BLaER1 (cell line): Measurements from ENCODE around the gene DAZAP1.
"Not testable (repeated sequence)": the region's sequence is repeated elsewhere in the genome, so short reads cannot be mapped to it uniquely, and the experiment has no call there.

Experiments
- H3K27ac ChIP-seq: shearing (Covaris generic); formaldehyde crosslinking; 2 replicates; pipeline ENCODE4 v1.8.1; 2022
- H3K27me3 ChIP-seq: shearing (Covaris generic); formaldehyde crosslinking; 2 replicates; pipeline ENCODE4 v1.8.1; 2022
- H3K36me3 ChIP-seq: shearing (Covaris generic); formaldehyde crosslinking; 2 replicates; pipeline ENCODE4 v1.8.1; 2022
- H3K4me1 ChIP-seq: shearing (Covaris generic); formaldehyde crosslinking; 2 replicates; pipeline ENCODE4 v1.8.1; 2022
- H3K4me2 ChIP-seq: shearing (Covaris generic); formaldehyde crosslinking; 2 replicates; pipeline ENCODE4 v1.8.1; 2022
- H3K4me3 ChIP-seq: shearing (Covaris generic); formaldehyde crosslinking; 2 replicates; pipeline ENCODE4 v1.8.1; 2022
- H3K9ac ChIP-seq: shearing (Covaris generic); formaldehyde crosslinking; 2 replicates; pipeline ENCODE4 v1.8.1; 2022
- H3K9me3 ChIP-seq: shearing (Covaris generic); formaldehyde crosslinking; 2 replicates; pipeline ENCODE4 v1.8.1; 2022
- H4K20me1 ChIP-seq: shearing (Covaris generic); formaldehyde crosslinking; 2 replicates; pipeline ENCODE4 v1.8.1; 2022
- Cebpa-rat ChIP-seq: shearing (Covaris generic); IDR thresholded peaks from 2 replicates; pipeline ENCODE4 v1.8.1; 2022

DAZAP1 gene

DNA sequence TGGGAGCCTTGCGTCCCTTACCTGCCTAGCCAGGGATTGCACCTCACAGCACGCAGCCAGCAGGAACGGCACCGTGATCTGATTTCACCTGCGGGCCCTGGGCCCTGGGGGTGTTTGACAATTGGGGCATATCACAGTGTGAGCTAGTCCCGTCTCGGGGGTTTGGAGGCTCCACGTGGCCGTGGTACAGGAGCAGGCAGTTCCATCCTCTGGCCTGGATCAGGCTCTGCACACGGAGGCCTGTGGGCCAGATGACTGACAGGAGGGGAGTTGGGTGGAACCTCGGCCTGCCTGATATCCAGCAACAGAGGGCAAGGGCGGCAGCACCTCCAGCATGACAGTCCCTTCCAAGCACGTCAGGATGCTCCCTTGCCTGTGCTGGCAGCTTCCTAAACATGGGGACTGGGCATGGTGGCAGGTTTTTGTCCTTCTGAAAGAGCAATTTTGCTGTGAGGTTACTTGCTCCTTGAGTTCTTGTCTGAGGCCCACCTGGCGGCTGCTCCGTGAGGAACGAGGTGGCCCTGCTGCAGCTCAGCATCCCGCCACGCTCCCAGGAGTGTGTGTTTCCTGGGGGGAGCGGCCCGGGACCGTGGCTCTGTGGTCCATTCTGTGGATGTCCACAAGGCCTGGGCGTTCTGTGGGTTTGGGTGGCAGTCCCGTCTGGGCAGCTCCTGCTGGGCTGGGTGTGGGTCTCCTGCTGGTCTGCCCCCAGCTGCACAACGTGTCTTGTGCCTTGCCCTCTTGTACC, 24.5 kb downstream of the DAZAP1 start:
- Histone ChIP-seq H3K9ac (no peak overlapping the region), H3K27ac (no peak overlapping the region), H3K36me3 (peaks cover 77% of the 10 kb centered on the region), H3K4me3 (no peak overlapping the region), H3K9me3 (no peaks in the 10 kb centered on the region), H4K20me1 (peaks cover 99% of the 10 kb centered on the region), H3K4me1 (peaks cover 50% of the 10 kb centered on the region), H3K4me2 (no peak overlapping the region), H3K27me3 (no peaks in the 10 kb centered on the region)
- TF ChIP-seq Cebpa-rat = no peak

DNA sequence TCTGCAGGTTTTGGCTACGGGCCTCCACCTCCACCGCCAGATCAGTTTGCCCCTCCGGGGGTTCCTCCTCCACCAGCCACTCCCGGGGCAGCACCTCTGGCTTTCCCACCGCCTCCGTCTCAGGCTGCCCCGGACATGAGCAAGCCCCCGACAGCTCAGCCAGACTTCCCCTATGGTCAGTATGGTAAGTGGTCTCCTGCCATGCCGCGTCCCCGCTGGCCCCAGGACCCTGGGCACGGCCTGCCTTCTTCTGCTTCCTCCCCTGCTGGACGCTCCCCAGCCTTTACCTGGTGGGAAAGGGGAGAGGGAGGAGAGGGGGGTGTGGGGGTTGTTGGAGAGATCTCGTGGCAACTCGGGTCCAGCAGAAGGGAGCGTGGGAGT, 25.1 kb downstream of the DAZAP1 start:
- no peak overlapping the region for H3K9ac ChIP-seq
- no peak for TF ChIP-seq Cebpa-rat
- peaks cover 50% of the 10 kb centered on the region for H3K4me1 ChIP-seq
- H4K20me1 ChIP-seq = peaks cover 99% of the 10 kb centered on the region
- no peaks in the 10 kb centered on the region for H3K9me3 ChIP-seq
- H3K4me3 ChIP-seq = no peak overlapping the region
- no peaks in the 10 kb centered on the region for H3K27me3 ChIP-seq
- H3K36me3 ChIP-seq = peaks cover 77% of the 10 kb centered on the region
- H3K27ac ChIP-seq = no peak overlapping the region
- no peak overlapping the region for H3K4me2 ChIP-seq

DNA sequence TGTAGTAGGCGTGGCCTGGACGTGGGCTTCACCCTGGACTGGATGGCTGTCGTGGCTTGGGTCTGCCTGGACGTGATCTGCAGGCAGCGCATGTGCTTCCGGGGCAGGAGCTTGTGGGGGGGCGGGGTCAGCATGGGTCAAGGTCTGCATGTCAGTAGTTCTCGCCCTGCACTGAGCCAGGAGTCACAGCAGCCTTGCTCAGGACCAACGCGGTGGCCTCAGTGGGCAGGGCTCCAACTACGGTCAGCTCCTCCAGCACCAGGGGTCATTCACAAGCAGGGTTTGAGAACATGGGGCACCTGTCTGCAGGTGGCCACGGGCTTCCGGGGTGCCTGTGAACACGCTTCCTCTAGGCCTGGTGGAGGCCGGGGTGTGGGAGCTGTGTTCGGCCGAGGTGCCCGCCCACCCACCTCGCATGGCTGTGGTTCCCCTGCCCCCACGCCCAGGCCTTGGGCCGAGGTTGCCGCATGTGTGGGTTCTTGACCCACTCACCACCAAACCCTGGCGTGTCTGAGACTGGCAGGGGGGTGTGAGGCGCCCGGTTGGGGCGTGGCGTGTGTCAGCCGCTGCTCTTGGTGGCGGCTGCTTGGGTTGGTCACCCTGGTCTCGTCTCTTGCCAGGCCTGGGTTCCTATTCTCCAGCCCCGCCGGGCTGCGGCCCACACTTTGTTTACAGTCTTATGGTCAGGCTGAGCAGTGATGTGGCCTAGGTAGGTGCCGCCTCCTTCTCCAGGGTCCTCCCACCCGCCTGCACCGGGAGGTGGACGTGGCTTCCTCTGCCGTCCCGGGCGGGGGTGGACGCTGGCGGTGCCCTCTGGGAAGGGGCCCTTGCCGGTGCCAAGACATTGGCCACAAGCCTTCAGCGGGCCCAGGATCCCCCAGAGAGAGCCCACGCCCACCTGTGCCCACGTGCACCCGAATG, 26.0 kb downstream of the DAZAP1 start:
- Histone ChIP-seq H3K9ac (no peak overlapping the region), H4K20me1 (peaks cover 92% of the 10 kb centered on the region), H3K27ac (no peak overlapping the region), H3K4me3 (no peak overlapping the region), H3K36me3 (peaks cover 74% of the 10 kb centered on the region), H3K4me2 (no peak overlapping the region), H3K9me3 (no peaks in the 10 kb centered on the region), H3K4me1 (peaks cover 46% of the 10 kb centered on the region), H3K27me3 (no peaks in the 10 kb centered on the region)
- no peak for TF ChIP-seq Cebpa-rat

DNA sequence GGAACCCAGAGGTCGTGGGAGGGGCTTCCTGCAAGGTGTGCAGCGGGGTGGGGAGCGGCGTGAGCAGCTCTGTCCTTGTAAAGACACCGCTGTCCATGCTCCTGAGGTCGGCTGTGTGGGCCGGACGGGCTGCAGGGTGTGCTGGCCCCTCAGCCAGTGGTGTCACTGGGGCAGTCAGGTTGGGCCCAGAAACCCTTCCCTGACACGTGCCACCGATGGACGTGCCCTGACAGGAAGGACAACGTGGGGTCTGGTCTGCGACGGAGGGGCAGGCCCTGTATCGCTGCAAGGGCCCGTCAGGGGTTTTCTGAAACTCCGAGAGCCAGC, 26.6 kb downstream of the DAZAP1 start:
- Histone ChIP-seq H3K36me3 (peaks cover 68% of the 10 kb centered on the region), H3K4me3 (no peak overlapping the region), H3K4me1 (peaks cover 40% of the 10 kb centered on the region), H3K4me2 (no peak overlapping the region), H3K27ac (no peak overlapping the region; the same call in 1 of the 2 replicates), H3K9ac (no peak overlapping the region), H3K9me3 (no peaks in the 10 kb centered on the region), H3K27me3 (no peaks in the 10 kb centered on the region), H4K20me1 (peaks cover 92% of the 10 kb centered on the region)
- no peak for TF ChIP-seq Cebpa-rat

DNA sequence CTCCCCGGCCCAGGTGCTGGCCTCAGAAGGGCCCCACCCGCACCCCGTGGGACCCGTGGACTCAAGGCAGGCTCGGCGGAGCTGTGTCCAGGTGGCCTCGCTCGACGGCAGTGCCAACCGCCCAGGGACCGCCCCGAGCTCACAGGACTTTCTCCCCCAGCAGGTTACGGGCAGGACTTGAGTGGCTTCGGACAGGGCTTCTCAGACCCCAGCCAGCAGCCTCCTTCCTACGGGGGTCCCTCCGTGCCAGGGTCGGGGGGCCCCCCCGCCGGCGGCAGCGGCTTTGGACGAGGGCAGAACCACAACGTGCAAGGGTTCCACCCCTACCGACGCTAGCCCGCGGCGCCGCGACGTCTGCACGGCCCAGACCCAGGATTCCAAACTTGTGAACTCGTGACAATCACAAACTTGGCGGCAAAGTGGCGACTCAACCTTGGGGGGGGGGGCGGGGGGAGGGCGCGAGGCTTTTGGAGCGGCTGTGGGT, 27.2 kb downstream of the DAZAP1 start:
- no peak overlapping the region for H3K9ac ChIP-seq
- peaks cover 66% of the 10 kb centered on the region for H3K36me3 ChIP-seq
- H4K20me1 ChIP-seq = peaks cover 92% of the 10 kb centered on the region

DNA sequence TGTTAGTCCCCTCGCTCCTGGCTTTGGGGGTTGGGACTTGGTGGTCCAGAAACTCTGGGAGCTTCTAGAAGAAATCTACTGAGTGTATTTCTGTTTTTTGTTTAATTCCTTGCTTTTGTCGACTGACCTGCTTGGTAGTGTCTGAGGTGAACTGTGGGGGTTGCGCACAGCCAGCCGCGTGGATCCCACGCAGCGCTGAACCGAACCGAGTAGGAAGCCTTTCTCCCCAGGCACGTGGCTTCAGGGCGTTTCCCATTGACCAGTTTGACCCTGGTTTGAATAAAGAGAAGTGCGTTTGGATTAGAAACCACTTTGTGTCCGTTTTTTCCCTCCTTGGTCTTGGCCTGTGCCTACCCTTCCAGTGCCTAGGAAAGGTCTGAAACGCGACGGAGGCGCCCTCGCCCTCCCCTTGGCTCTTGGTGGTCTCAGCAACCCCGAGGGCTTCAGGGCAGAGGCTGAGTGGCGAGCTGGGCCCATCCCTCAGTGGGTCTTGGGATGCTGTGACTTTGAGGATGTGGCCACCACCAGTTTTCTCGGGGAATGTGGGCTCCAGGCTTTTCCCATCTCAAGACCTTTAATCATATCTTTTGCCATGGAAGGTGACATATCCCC, 28.1 kb downstream of the DAZAP1 start:
- no peak for TF ChIP-seq Cebpa-rat
- H3K36me3 ChIP-seq = peaks cover 66% of the 10 kb centered on the region
- H3K27me3 ChIP-seq = no peaks in the 10 kb centered on the region
- no peak overlapping the region for H3K27ac ChIP-seq
- H3K4me3 ChIP-seq = no peak overlapping the region
- no peak overlapping the region for H3K9ac ChIP-seq
- H3K9me3 ChIP-seq = no peaks in the 10 kb centered on the region
- peaks cover 42% of the 10 kb centered on the region for H3K4me1 ChIP-seq
- peaks cover 92% of the 10 kb centered on the region for H4K20me1 ChIP-seq
- no peak overlapping the region for H3K4me2 ChIP-seq

More for the DNA sequence above, 27.2 kb downstream of the DAZAP1 start:
- Histone ChIP-seq H3K27me3 (no peaks in the 10 kb centered on the region), H3K4me2 (no peak overlapping the region), H3K4me3 (no peak overlapping the region), H3K4me1 (peaks cover 38% of the 10 kb centered on the region), H3K27ac (no peak overlapping the region; the same call in 1 of the 2 replicates), H3K9me3 (no peaks in the 10 kb centered on the region)
- TF ChIP-seq Cebpa-rat = no peak

DNA sequence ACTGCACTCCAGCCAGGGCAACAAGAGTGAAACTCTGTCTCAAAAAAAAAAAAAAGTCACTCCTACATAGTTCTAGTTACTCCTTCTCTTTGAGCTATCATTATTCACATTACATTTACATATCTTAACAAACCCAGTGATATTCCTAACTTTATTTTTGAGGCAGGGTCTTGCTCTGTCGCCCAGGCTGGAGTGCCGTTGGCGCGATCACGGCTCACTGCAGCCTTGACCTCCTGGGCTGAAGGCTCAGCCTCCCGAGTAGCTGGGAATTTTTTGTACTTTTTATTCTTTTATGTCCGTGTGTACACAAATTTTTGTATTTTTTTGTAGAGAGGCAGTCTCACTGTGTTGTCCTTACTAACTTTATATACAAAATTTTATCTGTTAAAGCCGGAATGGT, 30.2 kb downstream of the DAZAP1 start:
- Histone ChIP-seq H3K9me3 (no peaks in the 10 kb centered on the region), H3K4me1 (peaks cover 55% of the 10 kb centered on the region), H3K4me2 (peak overlapping the region; percentile 67), H3K27me3 (no peaks in the 10 kb centered on the region), H3K9ac (no peak overlapping the region; the same call in 1 of the 2 replicates), H3K27ac (no peak overlapping the region), H3K36me3 (peaks cover 66% of the 10 kb centered on the region), H3K4me3 (0 out of 2 replicates have a peak overlapping the region, but pooled peaks have one; percentile 99), H4K20me1 (peaks cover 93% of the 10 kb centered on the region)
- no peak for TF ChIP-seq Cebpa-rat

DNA sequence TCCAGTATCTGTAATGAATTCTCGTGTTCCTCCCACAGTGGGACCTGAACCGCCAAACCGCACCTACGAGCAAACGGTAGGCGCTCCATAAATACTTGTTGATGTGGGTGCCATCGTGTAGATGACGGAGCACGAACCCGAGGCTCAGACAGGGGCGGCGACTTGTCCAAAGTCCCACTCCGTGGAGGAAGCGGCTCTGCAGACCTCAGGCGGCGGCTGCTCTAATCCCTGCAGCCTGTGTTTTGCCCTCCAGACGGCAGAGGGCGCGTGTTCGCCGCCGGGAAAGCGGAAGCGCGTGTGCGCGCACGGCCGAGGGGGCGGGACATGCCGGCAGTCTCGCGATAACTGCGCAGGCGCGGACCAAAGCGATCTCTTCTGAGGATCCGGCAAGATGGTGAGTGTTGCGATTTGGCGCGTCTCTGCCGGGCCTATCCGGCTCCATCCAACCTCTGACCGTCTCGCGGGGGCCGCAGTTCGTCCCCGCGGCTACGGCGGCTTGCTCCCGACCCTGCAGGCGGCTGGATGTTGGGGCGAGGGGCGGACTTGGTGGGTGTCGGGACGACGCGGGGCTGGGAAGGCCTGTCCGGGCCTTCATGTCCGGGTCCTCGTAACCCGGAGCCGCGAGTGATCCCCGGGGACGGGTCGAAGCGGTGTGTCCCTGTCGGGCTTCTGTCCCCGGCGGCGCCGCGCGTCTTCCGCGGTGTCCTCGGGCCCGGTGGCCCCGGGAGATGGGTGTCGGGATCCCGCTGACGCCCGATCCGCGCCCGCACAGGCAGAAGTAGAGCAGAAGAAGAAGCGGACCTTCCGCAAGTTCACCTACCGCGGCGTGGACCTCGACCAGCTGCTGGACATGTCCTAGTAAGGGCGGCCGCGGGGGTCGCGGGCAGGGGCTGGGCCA, 30.9 kb downstream of the DAZAP1 start, which contains the start of gene RPS15:
TSS of gene RPS15 (plus strand) at position 362 of the 898 bp plus-strand sequence. CDS start at position 392, 30 bp downstream.
- no peak for TF ChIP-seq Cebpa-rat
- Histone ChIP-seq H3K4me1 (peaks cover 55% of the 10 kb centered on the region), H3K27me3 (no peaks in the 10 kb centered on the region), H4K20me1 (peaks cover 93% of the 10 kb centered on the region), H3K27ac (peak within 1 kb of the TSS; percentile 100), H3K4me2 (peak within 1 kb of the TSS; percentile 95), H3K4me3 (peak within 1 kb of the TSS; percentile 99), H3K9me3 (no peaks in the 10 kb centered on the region), H3K36me3 (peaks cover 66% of the 10 kb centered on the region), H3K9ac (peak within 1 kb of the TSS; percentile 100)

DNA sequence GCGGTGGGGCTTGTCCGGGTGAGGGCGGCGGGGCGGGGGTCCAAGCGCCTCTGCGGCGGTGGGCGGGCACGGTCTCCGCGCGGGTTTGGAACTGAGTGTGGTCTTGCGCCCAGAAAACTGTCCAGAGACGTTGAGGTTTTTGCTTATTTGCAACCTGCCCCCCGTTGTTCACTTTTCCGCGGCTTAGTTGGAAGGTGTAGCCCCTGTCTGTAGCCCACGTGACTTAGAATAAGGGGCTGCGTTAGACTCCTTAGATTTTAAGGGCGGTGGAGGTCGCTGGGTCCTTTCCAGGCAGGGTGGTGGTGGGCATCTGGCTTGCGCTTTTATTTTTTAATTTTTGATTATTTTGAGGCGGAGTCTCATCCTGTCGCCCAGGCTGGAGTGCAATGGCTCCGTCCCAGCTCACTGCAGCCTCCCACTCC, 31.6 kb downstream of the DAZAP1 start:
- no peak for TF ChIP-seq Cebpa-rat
- Histone ChIP-seq H3K4me3 (peak overlapping the region; percentile 99), H3K27ac (peak overlapping the region; percentile 100), H3K9me3 (no peaks in the 10 kb centered on the region), H3K4me1 (peaks cover 57% of the 10 kb centered on the region), H3K9ac (peak overlapping the region; percentile 100), H3K27me3 (no peaks in the 10 kb centered on the region), H3K4me2 (peak overlapping the region; percentile 95), H4K20me1 (peaks cover 93% of the 10 kb centered on the region), H3K36me3 (peaks cover 61% of the 10 kb centered on the region)

DNA sequence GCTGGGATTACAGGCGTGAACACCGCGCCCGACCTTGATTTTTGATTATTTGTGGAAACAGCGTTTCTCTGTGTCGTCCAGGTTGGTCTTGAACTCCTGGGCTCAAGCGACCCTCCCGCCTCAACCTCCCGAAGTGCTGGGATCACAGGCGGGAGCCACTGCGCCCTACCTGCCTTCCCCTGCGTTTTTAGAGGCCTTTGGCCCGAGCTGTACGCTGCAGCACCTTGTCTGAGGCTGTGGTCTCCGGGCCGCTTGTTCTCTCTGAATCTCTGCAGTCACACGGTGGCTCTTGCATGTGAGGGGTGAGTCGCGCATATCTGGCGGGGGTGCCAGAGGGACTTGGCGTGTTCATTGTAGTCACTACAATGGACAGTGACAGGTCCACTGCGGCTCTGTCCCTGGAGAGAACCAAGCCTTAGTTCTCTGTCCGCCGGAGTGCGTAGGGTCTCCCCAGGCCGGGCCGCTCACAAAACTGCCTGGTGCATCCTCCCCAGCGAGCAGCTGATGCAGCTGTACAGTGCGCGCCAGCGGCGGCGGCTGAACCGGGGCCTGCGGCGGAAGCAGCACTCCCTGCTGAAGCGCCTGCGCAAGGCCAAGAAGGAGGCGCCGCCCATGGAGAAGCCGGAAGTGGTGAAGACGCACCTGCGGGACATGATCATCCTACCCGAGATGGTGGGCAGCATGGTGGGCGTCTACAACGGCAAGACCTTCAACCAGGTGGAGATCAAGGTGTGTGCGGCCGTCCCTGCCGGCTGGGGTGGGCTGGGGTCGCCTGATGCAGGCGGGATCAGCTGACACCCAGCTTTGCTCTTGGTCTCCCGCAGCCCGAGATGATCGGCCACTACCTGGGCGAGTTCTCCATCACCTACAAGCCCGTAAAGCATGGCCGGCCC, 32.4 kb downstream of the DAZAP1 start:
- H3K9ac ChIP-seq = peak overlapping the region; percentile 100
- not testable (repeated sequence) for H3K27me3 ChIP-seq, H3K9me3 ChIP-seq
- peak overlapping the region; percentile 99 for H3K4me3 ChIP-seq
- H3K4me2 ChIP-seq = peak overlapping the region; percentile 95
- peaks cover 63% of the 10 kb centered on the region for H3K4me1 ChIP-seq
- H3K36me3 ChIP-seq = peaks cover 53% of the 10 kb centered on the region
- H3K27ac ChIP-seq = peak overlapping the region; percentile 100
- peaks cover 93% of the 10 kb centered on the region for H4K20me1 ChIP-seq
